HG02623 (cell line): ENCODE measurements around the gene ST6GALNAC2.
"Not testable (repeated sequence)": the region's sequence is repeated elsewhere in the genome, so short reads cannot be mapped to it uniquely, and the experiment has no call there.

Experiments
- ATAC-seq: cut with Tn5 transposase; IDR thresholded peaks from one replicate; pipeline ENCODE4 v1.9.1; 2021; ENCODE audit warnings: moderate library complexity; ENCODE audit not compliant: unreplicated experiment

ST6GALNAC2 gene

GRCh38 chr17:76572201-76572910 is 13.3 kb downstream of the ST6GALNAC2 start:
- no peak for ATAC-seq

DNA sequence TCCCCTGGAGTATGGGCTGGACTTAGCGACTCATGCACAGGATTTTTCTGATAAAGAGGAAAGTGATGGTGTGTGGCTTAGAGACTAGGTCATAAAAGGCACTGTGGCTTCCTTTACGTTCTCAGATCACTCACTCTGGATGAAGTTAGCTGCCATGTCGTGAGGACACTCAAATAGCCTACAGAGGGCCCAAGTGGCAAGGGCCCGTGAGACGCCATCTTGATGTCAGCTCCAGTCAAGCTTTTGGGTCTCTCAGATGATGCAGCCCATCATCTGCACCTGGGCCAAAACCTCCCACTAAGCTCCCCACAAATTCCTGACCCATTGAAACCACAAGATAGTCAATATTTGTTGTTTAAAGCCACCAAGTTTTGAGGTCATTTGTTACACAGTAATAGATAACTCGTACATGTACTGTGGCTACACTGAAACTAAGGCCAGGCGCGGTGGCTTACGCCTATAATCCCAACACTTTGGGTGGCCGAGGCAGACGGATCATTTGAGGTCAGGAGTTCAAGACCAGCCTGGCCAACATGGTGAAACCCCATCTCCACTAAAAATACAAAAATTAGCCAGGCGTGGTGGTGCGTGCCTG is 14.7 kb downstream of the ST6GALNAC2 start:
- ATAC-seq, result no peak

DNA sequence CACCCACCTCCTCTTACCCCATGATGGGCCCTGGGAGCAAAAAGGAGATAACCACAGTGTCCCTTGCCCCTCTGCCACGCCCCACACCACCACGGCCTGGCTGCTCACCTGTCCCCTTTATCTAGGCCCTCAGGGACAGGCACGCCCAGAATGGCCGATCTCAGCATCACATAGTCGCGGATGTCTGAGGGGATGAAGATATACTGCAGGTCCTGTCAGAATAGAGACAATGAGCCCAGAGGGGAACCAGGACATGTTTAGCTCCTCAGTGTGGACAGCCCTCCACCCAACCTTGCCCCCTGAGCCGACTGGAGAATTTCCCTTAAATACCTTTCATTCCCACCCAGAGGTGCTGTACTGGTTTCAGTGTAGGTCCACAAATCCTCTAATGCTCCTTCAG is 15.2 kb downstream of the ST6GALNAC2 start:
- no peak for ATAC-seq

DNA sequence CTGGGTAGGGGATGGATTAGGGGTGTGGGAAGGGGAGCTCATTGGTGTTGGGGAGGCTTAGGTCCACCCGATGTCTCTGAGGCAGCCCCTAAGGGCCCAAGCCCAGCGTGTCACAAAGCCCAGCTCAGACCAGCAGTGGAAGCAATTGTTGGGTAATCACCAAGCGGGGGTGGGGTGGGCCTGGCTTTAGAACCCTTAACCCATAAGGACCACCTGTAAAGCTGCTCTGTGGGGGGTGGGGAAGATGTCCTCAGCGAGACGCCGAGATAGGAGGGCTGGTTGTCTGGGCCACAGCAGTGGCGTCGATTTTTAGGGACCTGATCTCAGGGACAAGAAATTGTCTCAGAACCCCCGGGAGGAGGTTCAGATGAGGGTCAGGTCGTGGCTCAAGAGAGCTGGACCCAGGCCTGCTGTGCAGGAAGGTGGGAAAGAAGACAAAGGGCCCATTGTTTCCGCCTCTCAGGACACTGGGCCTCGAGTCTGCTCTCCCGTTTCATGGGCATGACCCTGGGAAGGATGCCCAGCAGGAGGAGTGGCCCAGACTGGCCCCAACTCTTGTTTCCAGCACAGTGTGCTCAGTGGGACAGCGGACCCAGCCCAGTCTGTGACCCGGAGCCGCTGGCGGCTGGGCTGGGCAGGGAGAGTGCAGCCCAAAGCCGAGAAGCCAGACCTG is 15.9 kb downstream of the ST6GALNAC2 start:
- no peak for ATAC-seq

DNA sequence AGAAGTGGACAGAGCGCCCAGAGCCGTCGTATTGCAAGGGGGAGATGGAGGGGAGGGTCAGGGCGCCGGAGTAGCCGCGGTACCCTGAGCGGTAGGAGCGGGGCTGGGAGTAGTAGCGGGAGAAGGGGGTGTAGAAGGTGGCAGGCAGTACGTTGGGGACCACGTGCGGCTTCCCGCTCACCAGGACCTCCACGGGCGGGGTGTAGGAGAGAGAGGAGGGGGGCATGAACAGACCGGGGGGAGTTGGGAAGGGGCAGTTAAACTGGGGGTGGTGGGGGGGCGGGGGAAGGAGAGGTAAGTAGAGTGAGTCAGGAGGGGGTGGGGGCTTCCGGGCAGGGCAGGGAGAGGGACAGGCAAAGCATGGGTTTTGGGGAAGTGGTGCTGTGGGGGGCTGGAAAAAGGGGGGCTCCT is 16.8 kb downstream of the ST6GALNAC2 start:
- ATAC-seq, result no peak

DNA sequence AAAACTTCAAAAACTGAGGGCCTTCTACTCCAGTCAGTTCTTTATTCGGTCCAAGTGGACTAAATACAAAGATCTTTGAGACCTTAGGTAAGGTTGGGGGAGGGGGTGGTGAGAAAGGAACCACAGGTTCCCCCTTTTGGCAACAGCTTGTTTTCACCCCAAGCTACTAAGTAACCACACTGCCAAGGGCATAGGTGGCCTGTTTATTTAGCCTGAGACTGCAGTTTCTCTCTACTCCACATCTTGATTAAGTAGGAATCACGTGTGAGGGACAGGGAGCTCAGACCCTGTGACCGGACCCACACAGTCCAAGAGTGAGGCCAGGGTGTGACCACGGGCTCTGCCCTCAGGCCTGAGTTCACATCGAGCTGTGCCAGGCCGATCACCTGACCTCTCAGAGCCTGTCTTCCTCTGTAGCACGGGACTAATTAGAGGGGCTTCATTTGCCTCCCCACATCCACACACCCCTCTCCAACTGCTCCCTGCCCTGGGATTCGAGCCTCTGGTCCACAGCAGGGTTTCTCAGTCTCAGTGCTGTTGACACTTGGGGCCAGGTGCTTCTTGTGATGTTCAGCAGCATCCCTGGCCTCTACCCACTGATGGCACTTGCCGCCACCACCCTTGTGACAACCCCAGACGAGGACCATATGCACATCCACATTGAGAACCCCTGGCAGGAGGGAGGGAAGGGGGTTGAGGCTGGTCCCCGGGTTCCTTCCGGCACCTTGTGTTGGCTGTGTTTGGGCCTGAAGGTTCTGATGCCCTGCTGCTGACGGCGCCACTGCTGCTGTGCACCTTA is 17.8 kb downstream of the ST6GALNAC2 start:
- no peak for ATAC-seq

DNA sequence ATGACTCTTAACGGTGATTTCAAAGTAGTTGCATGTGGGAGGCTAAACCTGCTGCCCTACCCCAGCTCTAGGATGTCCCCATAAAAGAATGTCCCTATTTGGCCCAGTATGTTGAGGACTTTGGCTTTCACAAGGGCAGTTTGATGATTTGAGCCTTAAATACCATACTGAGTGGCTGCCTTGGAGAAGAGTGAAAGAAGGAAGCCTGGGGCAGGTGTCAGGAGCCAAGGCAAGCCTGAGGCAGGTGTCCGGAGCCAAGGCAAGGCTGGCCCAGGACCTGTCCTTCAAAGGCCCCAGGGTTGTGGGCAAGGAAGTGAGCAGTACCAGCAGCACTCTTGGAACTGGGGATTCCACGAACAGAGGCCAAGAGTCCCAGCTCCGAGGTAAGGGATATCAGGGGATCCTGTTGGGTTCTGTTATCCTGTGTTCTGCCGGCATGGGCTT is 18.6 kb downstream of the ST6GALNAC2 start:
- no peak for ATAC-seq

DNA sequence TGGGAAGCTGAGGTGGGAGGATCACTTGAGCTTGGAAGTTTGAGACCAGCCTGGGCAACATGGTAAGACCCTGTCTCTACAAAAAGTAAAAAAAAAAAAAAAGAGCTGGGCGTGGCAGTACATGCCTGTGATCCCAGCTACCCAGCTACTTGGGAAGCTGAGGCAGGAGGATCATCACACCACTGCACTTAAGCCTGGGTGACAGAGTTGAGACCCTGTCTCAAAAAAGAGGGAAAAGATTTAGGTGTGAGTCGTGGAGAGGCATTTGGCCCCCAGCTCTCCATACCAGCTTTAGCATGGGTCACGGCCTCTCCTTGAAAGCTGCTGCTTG is 19.1 kb downstream of the ST6GALNAC2 start:
- ATAC-seq, result no peak

DNA sequence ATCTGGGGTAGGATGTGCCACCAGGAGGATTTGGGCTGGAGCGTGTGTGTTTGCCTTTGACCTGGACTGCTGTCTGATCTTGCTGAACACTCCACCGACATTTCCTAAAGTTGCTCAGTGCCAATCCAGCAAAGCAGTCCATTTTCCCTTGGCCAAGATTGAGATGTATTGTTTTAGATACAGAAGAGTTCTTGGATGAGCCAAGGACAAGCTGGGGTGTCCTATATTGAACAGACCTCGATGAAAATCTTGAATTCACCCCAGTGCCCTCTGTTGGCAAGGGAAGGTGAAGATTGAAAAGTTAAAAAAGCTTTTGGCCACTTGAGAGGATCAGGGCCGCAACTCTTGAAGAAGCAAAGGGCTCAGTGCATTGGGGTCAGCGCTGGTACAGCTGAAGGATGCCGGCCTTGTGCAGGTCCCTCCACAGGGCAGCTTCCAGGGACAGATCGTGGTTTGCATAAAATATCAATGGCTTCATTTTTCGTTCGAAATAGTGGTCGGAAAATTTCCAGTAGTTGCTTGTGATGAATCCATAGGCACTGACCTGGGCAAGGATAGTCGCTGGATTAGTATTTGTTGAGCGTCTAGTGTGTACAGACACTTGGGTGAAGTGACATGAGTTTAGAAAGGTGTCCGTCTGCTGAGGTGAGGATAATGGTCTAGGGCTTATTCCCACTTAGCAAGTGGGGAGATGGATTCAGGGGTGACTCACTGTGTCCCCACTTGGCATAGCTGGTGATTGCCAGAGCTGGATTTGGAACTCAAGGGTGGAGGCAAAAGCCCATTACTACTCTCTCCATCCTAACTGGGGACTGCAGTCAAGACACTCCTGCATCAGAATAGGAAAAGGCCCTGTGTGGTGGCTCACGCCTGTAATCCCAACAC is 19.7 kb downstream of the ST6GALNAC2 start:
- ATAC-seq, result no peak

DNA sequence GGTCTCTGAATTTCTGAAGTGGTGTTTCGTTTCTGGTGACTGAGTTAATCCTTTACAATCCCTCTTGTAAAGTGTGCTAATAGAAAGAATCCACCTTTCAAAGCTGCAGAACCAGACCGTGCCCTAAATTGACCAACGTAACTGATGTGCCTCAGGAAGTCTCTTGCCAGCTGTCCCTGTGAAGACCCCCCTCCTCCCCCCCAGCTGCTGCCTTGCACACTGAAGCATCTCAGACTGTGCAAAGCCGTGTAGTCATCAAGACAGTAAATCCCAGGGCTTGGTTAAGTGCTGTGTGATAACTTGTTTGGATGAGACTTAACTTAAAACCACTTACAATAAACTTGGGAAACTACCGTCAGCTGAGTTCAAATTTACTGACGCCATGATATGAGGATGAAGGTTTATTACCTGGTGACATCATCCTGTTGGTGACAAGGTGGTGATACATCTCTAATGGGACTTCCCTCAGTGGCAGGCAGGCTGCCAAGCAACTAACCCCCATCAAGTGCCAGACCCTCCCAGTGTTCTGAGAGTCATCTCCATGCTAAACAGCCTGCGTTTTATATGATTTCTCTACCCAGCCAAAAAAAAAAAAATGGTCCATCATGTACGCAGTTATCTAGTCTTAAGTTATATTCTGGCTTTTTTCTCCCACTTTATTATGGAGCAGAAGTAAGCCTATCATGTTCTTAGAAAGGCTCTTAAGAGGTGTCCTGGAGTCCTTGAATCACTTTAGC is 20.5 kb downstream of the ST6GALNAC2 start:
- not testable (repeated sequence) for ATAC-seq

- ATAC-seq, result not testable (repeated sequence)
These were observed 22.3 kb downstream of the ST6GALNAC2 start for GRCh38 chr17:76563359-76563758.

DNA sequence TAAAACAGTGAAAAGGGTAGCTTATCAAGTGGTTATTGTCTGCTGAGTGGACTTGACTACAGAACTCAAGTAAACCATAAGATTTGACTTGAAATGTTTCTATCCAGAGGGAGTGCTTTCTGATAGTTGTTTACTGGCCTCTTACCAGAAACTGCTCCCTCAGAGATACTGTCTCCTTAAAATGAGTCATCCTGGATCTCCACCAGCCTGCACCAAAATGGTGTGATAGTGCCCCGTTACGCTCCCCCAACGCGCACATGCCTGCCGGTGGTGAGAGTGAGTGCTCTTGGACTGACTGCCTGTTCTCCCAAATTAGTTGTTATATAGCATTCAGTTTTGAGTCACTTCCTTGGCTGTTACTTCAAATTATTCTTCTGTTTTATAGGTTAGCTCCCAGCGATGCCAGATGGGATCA is 22.9 kb downstream of the ST6GALNAC2 start:
- ATAC-seq, result no peak

- ATAC-seq, result no peak
These were observed 23.8 kb downstream of the ST6GALNAC2 start for GRCh38 chr17:76561799-76562268.

DNA sequence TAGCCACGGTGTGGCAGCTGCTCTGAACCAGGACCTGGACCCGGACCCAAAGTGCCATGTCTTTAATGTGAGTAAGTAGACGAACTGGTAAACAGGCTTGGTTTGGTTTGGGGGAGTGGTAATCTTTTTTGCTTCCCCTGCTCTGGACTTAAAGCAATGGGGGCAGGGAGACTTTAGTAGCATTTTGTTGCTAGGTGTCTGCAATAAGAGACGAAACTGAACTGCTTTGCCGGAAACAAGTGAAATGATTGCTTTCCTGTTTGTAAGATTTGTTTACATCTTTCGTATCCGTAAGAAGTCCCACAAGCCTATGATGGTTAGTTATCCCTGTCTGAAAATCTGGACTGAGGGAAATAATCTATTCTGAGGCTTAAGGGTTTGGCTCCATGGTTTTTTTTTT is 24.3 kb downstream of the ST6GALNAC2 start:
- ATAC-seq, result no peak

- no peak for ATAC-seq
These were observed 24.8 kb downstream of the ST6GALNAC2 start for GRCh38 chr17:76560877-76561221.

GRCh38 chr17:76560036-76560876 is 25.4 kb downstream of the ST6GALNAC2 start:
- no peak for ATAC-seq

GRCh38 chr17:76559460-76559859 is 26.2 kb downstream of the ST6GALNAC2 start:
- not testable (repeated sequence) for ATAC-seq

- no peak for ATAC-seq
These were observed 27.2 kb downstream of the ST6GALNAC2 start for GRCh38 chr17:76558198-76559095.
